ENCODE measurements around the gene WDPCP.
"Not testable (repeated sequence)": the region's sequence is repeated elsewhere in the genome, so short reads cannot be mapped to it uniquely, and the experiment has no call there.

WDPCP gene, protein sequence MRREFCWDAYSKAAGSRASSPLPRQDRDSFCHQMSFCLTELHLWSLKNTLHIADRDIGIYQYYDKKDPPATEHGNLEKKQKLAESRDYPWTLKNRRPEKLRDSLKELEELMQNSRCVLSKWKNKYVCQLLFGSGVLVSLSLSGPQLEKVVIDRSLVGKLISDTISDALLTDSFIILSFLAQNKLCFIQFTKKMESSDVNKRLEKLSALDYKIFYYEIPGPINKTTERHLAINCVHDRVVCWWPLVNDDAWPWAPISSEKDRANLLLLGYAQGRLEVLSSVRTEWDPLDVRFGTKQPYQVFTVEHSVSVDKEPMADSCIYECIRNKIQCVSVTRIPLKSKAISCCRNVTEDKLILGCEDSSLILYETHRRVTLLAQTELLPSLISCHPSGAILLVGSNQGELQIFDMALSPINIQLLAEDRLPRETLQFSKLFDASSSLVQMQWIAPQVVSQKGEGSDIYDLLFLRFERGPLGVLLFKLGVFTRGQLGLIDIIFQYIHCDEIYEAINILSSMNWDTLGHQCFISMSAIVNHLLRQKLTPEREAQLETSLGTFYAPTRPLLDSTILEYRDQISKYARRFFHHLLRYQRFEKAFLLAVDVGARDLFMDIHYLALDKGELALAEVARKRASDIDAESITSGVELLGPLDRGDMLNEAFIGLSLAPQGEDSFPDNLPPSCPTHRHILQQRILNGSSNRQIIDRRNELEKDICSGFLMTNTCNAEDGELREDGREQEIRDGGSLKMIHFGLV

DNA sequence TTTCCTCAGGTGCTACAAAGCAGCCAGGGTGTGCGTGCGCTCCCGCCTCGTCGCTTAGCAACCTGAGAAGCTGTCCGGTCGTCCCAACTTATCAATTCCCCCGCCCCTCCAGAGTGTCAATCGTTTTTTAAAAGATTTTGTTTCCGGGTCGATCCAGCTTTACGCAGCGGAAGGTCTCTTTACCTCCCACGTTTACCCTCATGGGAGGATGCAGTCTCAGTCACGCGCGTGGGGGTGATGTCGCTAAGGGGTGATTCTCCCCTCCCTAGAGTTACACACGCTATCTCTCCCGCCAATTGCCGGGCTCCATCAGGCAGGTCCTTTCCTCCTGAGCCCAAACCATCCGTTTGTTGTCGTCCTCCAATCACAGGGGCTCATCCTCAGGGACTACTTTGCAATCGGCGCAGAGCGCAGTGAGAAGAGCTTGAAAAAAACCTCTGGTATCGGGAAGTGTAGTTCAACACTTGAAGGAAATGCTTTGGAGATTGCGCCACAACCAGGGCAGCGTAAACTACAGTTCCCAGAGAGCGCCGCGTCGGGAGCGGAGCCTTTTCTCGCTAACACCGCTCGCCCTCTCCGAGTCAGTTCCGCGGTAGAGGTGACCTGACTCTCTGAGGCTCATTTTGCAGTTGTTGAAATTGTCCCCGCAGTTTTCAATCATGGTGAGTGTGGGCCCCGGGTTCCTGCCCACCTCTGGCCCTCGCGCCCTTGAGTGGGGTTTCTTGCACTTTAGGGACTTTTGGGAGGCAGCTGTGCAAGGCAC, at the start of gene WDPCP, which contains the start of gene MDH1:
TSS of gene WDPCP (minus strand) at position 93 of the 763 bp plus-strand sequence. CDS start 206 bp downstream, outside the sequence.
TSS of gene MDH1 (plus strand) at position 579 of the 763 bp plus-strand sequence. CDS start at position 660, 81 bp downstream.
- in situ Hi-C loops (cut with MboI; ENCODE audit: low sequenced_read_pairs): no loop called here

DNA sequence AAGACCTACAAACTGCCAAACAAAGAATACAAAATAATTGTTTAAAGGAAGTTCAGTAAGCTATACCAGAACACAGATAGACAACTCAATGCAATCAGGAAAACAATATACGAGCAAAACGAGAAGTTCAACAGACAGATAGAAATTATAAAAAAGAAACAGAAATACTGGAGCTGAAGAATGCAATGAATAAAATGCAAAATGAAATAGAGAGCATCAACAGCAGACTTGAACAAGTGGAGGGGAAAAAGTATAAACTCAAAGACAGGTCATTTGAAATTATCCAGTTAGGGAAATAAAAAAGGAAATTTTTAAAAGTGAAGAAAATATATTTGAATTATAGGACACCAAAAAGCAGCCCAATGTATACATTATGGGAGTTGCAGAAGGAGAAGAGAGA, 44.1 kb upstream of the WDPCP start:
- in situ Hi-C loops (cut with MboI; ENCODE audit: low sequenced_read_pairs): no loop called here

DNA sequence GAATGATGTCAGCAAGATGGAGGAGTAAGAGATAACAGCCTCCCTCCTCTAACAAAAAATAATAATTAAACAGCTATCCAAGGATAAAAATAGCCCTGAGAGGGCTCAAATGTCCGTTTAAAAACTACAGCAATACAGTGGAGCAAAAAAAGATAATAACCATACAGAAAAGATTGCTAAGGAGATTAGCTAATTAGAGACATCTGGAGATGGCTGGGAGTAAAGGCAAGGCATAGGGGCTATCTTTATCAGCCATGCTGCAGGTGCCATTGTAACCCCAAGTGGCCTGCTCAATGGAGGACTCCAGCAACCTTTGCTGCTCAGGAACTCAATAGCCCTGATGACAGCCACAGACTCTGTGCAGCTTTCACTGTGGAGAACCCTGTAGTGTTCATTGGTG, 43.2 kb upstream of the WDPCP start:
- in situ Hi-C loops (cut with MboI; ENCODE audit: low sequenced_read_pairs): no loop called here

DNA sequence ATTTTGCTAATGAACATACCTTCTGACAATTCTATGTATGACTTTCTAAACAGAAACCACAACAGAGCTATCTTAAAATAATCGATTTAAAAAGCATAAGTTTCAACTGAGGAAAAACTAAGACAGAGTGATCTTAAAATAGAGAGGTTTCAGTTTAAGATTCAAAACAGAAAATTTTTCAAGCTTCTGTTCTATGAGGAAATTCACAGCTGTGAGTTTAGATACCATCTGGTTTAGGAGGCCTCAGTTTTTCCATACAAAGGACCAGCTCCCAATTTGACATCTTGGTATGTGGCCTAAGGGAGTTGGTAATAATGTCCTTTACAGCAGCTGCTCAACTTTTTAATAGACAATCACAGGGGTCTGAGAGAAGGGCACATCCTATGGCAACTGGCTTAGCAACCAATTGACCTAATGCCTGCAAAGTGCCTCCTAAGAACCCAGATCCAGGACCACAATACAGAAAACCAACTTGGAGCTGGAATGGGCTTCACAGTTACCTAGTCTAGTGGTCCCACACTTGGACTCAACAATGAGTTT, 40.2 kb upstream of the WDPCP start:
- in situ Hi-C loops (cut with MboI; ENCODE audit: low sequenced_read_pairs): no loop called here

DNA sequence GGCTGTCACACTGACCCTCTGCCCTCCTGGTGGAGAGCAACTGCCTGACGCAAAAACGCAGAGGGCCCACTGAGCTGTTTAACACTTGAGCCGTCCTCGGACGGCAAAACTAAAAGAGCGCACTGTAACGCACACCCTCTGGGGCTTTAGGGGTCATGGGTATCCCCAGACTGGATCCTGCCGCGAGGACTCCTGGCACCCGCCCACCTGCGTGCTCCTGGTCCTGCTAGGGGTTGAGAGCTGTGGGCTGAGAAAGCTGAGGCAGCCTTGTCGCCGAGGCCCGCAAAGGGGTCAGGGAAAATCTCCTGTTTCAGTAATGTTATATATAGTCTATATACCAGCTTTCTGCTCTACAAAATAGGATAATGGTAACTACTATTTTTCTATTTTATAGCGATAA, 39.6 kb upstream of the WDPCP start:
- in situ Hi-C loops (cut with MboI; ENCODE audit: low sequenced_read_pairs): no loop called here

DNA sequence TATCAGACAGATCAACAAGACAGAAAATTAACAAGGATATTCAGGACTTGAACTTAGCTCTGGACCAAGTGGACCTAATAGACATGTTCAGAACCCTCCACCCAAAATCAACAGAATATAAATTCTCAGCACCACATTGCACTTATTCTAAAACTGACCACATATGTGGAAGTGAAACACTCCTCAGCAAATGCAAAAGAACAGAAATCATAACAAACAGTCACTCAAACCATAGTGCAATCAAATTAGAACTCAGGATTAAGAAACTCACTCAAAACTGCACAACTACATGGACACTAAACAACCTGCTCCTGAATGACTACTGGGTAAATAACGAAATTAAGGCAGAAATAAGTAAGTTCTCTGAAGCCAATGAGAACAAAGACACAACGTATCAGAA, 35.5 kb upstream of the WDPCP start:
- in situ Hi-C loops (cut with MboI; ENCODE audit: low sequenced_read_pairs): not testable (repeated sequence)

DNA sequence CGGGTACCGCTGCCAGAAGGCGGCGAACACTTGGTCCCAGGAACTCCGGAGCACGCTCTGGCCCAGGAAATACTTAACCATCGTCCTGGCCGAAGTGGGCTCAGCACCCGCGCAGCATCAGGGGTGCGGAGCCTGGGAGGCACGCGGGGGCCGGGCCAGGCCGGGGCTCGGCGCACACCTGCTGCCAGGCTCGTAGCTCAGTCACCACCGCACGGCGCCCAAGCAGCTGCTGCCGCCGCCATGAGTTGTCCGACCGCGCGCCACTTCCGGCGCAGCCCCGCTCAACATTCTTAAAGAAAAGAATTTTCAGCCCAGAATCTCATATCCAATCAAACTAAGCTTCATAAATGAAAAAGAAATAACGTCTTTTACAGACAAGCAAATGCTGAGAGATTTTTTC, 34.5 kb upstream of the WDPCP start:
- in situ Hi-C loops (cut with MboI; ENCODE audit: low sequenced_read_pairs): no loop called here

DNA sequence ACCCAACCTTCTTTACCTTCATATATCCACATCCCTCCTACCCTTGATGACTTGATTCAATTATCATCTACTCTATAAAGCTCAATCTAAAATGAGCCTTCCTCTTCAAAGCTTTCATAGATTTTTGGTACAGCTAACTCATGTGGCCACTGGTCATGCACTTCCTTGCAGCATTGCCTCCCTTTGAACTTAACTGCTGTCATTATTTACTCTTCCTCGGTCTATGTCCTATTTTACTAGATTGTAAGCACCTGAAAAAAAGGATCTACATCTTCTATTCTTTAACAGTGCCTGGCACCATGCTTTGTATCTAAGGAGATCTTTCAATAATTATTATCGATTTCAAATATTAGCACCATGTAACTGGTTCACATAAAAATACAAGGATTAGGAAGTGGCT, 31.1 kb upstream of the WDPCP start:
- in situ Hi-C loops (cut with MboI; ENCODE audit: low sequenced_read_pairs): no loop called here

DNA sequence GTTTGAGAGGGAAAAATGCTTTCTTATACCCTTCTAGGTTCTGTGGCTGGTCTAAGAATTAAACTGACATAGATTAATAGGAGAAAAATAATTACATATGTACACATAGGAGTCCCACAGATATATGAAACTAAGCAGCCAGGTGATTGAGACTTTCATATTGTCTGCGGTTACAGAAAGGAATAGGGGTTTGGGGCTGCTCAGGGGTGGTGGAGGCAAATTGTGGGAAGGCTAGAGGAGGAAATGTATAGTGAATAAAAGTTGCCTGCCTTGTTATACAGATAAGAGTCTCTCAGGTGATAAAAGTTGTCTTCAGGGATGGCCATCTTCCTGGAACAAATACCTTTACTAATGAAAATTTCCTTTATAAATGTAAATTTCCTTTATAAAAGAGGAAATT, 29.1 kb upstream of the WDPCP start:
- in situ Hi-C loops (cut with MboI; ENCODE audit: low sequenced_read_pairs): no loop called here

DNA sequence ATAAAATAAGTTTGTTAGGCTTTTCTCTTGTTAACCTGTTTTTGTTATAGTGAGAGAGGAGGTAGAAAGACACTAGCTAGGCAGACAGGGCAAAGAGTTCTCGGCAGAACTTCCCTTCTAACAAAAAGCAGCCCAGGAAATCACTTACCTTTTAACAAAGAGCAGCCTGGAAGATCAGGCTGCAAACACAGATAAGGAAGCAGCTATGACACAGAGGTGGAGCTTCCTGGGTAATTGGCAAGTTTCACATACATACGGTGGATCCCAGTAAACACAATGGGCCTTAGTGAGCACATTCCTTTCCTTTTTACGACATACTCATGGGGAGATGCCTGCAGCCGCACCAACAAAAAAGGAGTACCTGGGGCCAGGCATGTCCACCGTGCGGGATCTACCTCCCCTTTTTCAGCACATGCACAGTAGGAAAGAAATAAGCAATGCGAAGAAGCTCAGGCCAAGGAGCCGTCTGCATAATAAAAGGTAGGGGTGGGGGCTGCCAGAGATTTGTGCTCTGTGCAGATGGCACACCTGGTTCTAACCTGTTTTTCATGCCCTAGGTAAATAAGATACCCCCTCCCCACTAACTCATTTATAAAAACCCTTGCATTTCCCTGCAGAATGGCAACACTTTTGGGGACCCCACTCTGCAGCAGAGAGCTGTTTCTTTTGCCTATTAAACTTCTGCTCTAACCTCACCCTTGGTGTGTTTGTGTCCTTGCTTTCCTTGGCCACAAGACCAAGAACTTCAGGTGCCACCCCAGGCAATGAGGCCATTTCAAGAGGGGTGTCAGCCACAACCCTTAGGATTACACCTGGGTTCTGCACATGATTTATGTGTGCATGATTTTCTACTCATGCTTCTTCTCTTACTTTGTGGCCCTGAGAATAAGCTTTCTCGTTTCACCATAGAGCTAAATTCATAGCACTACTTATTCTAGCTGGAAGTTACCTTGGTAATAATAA, 27.0 kb upstream of the WDPCP start:
- in situ Hi-C loops (cut with MboI; ENCODE audit: low sequenced_read_pairs): no loop called here

DNA sequence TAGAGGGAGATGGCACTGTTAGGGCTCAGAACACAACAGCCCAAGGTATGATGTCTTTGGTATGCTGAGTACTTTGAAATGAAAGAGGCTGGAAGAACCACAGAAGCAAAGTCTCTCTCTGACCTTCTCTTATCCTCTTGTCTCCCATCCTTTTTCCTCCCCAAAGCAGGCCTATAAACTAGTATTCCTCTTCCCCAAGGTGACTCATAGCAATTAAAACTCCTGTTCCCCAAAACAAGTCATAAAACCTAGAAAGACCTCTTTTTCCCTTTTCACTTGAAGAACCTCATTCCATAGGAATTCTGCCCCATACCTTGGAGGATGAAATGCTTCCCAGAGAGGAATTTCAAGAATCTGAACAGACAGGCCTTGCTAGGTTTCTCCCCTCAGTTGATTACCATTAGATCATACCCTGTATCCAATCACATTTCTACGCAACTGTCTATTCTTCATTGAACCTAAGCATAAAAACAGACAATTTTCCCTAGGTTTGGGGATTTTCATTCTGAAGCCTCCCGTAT, 26.2 kb upstream of the WDPCP start:
- in situ Hi-C loops (cut with MboI; ENCODE audit: low sequenced_read_pairs): no loop called here

DNA sequence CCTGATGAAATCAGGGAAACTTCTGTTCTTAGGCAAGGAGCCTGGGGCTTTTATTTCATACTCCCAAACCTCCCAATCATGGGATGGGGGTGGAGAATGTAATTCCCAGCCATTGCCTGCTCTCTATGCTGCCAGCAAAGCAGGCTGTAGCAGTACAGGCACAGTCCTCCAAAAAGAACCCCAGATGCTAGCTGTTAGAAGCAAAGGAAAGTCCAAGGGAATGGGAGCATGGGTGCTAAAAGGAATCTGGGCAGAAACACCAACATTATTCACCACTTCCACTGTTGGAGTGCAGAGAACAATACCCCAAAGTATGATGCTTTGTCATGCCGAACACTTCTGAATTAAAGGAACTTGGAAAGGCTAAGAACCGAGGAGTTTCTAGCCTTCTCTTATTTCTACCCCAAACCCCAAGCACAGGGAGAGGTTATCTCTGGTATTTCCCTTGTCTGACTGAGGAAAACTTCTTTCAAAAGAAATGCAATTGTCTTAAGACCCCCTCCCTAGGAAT, 25.2 kb upstream of the WDPCP start:
- in situ Hi-C loops (cut with MboI; ENCODE audit: low sequenced_read_pairs): no loop called here

DNA sequence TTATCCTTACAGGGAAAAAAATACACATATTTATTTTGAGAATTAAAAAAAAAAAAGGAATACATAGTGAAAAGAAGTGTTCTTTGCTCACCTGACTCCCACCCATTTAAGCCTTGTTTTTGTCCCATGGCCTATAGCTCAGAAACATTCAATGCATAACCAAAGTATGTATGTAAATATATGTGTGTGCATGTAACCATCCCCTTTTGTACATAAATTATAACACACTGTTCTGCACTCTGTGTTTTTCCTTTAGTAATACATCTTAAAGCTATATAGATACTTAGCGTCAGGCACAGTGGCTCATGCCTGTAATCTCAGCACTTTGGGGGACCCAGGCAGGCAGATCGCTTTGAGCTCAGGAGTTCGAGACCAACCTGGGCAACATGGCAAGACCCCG, 22.2 kb upstream of the WDPCP start:
- in situ Hi-C loops (cut with MboI; ENCODE audit: low sequenced_read_pairs): no loop called here

DNA sequence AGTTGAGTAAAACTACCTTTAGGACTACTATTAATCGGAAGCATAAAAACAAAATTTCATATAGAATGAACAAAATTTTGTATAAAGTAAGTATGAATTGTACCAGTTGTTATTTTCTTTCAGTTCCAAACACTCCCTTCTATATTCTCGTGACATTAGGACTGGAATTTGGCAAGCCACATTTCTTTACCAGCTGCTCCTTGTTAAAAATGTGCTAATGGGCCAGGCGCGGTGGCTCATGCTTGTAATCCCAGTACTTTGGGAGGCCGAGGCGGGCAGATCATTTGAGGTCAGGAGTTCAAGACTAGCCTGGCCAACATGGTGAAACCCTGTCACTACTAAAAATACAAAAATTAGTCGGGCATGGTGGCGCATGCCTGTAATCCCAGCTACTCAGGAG, 20.6 kb upstream of the WDPCP start:
- in situ Hi-C loops (cut with MboI; ENCODE audit: low sequenced_read_pairs): not testable (repeated sequence)

DNA sequence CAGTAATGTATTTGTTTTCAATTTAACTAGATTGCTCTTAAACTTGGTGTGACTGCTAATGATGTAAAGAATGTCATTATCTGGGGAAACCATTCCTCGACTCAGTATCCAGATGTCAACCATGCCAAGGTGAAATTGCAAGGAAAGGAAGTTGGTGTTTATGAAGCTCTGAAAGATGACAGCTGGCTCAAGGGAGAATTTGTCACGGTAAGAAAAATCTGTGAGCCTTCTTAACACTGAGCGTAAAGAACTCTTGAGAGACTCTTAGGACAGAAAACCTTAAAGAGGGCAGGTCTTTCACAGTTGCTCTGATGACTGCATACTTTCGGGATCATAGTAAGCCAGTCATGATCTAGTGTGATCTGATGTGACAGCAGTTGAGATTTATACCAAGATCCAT, 16.4 kb upstream of the WDPCP start:
- in situ Hi-C loops (cut with MboI; ENCODE audit: low sequenced_read_pairs): no loop called here

DNA sequence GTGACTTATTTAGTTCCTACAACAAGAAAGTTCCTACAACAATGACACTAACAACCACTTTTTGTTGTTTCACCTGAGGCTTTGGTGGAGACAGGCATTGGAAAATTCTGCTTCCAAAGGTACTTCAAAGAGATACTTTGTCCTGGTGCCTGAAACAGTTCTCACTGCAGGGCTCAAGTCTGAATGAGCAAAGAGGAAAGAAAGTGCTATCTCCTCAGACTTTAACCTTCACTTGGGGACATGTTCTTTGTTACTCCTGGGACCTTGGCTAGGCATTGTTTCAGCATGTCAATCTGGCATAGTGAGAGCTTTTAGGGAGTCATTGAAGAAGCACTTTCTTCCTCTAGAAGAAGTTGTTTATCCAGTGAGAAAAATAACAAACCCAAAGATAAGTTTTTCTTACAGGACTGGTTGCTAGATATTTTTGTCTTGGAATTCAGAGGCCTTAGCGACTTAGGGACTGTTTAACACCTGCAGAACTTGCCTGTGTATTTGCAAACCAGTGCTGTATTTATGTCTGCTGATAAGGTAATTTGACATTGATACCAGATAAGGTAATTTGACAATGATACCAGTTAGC, 12.7 kb upstream of the WDPCP start:
- in situ Hi-C loops (cut with MboI; ENCODE audit: low sequenced_read_pairs): no loop called here

DNA sequence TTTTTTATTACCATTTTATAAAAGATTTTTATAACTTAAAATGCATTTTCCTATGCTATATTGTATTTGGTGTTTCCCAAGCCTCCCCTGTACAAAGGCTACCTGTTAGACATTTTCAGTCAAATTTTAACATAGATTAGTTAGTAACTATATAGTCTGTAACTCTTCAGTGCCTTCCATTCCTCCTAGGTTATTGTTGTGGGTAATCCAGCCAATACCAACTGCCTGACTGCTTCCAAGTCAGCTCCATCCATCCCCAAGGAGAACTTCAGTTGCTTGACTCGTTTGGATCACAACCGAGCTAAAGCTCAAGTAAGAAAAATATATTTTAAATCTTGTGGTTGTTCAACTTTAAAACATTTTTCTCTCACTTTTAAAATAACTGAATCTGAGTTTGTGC, 10.7 kb upstream of the WDPCP start:
- in situ Hi-C loops (cut with MboI; ENCODE audit: low sequenced_read_pairs): no loop called here

DNA sequence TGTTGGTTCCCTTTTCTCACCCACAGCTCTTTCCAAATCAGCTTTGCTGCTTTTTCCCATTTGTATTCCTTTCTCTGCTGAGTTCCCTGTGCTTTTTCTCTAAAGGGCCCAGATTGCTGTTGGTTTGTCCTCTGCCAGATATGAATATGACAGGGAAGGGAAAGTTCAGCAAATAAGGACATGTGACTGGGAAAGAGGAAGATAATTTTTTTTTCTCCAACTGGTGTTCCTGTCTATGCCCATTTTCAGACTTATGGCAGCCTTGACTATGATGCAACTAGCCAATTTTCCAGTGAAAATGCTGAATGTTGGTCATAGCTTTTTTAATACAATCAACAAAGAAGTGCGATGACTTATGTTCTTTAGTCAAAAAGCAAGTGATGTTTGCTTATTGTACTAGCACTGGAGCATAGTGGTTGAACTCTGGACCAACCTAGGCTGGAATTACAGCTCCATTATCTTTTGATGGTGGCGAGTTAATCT, 8.2 kb upstream of the WDPCP start:
- in situ Hi-C loops (cut with MboI; ENCODE audit: low sequenced_read_pairs): no loop called here

DNA sequence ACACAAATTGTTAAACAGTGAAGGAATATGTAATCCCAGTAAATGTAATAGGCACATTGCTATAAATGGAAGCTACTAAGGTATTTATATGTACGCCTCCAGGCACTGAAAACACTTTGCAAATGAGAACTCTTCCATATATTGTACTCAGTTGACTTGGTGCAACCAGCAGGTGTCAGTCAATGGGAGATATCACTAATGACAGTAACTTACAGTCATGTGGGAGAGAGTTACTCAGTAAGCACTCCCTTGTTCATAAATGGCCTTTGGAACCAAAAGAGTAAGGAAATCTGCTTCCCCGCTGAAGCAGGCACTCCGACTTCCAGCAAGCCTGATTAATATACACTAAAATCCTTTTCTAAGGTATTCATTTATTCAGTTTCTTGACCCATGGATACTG, 6.4 kb upstream of the WDPCP start:
- in situ Hi-C loops (cut with MboI; ENCODE audit: low sequenced_read_pairs): no loop called here

Measured in HL-60/S4 (cell line).